IMR-90 (cell line): Measurements from ENCODE around the gene GPBAR1. TPM values are rescaled to one million over a fixed set of nuclear protein-coding genes. Genes with fewer than 3 reads are reported as not detected.
A peak's percentile ranks its signal among the peaks of the same experiment; 100 is the strongest.

ENCODE experiments used
- ATAC-seq: fragments of 200-7000 bp; cut with Tn5 transposase; 2 replicates; pipeline ENCODE4 v1.9.1; 2020; ENCODE audit warnings: low read depth, mild to moderate bottlenecking, moderate library complexity
- BruUV-seq: library from RNA; stranded (reverse); fragments of 400-500 nt; replicated peaks from 2 replicates; lab custom pipeline; 2021; lab: Mats Ljungman, UMichigan
- CTCF ChIA-PET: fragments of 300-600 bp; formaldehyde crosslinking; extraction: SDS; loops from one replicate; lab custom pipeline; 2021; ENCODE audit warnings: antibody characterized with exemption; lab: Yijun Ruan, JAX
- POLR2A ChIA-PET: fragments of 300-600 bp; sonication (Branson Sonifier 250); formaldehyde crosslinking; loops from one replicate; lab custom pipeline; 2022; ENCODE audit warnings: antibody characterized with exemption; ENCODE audit not compliant: unreplicated experiment; lab: Charles Lee
- DNase-seq: peaks from one replicate; pipeline ENCODE4 v3.0.0; 2013
- H2AFZ ChIP-seq: replicated peaks from 2 replicates; pipeline ENCODE3; 2013; ENCODE audit warnings: low read length, mild to moderate bottlenecking; ENCODE audit not compliant: poor library complexity
- H2AK5ac ChIP-seq: 2 replicates; pipeline ENCODE4 v1.6.1; 2013; ENCODE audit warnings: low read depth, low read length, inconsistent platforms
- H2AK9ac ChIP-seq: replicated peaks from 2 replicates; pipeline ENCODE3; 2013; ENCODE audit warnings: mild to moderate bottlenecking, low read depth, low read length, moderate library complexity; ENCODE audit not compliant: poor library complexity
- H2BK120ac ChIP-seq: 2 replicates; pipeline ENCODE4 v1.6.1; 2013; ENCODE audit warnings: low read depth, low read length, inconsistent platforms
- H2BK15ac ChIP-seq: 3 replicates; pipeline ENCODE4 v1.6.1; 2013; ENCODE audit warnings: low read depth, low read length, inconsistent platforms
- H2BK20ac ChIP-seq: 2 replicates; pipeline ENCODE4 v1.6.1; 2013; ENCODE audit warnings: low read depth, mild to moderate bottlenecking, inconsistent platforms, low read length, moderate library complexity
- H2BK5ac ChIP-seq: 2 replicates; pipeline ENCODE4 v1.6.1; 2013; ENCODE audit warnings: mild to moderate bottlenecking, low read depth, low read length, inconsistent platforms; ENCODE audit not compliant: poor library complexity, severe bottlenecking
- H3K14ac ChIP-seq: replicated peaks from 2 replicates; pipeline ENCODE4 v1.6.1; 2013; ENCODE audit warnings: low read depth, low read length, inconsistent platforms
- H3K18ac ChIP-seq: 2 replicates; pipeline ENCODE4 v1.6.1; 2013; ENCODE audit warnings: low read depth, low read length, control low read depth
- H3K23ac ChIP-seq: 2 replicates; pipeline ENCODE4 v1.6.1; 2013; ENCODE audit warnings: low read depth, low read length, inconsistent platforms
- H3K27ac ChIP-seq: 2 replicates; pipeline ENCODE4 v1.5.1; 2013; ENCODE audit warnings: mild to moderate bottlenecking, control low read depth, low read length; ENCODE audit not compliant: insufficient read depth
- H3K27me3 ChIP-seq: 2 replicates; pipeline ENCODE4 v1.6.1; 2013; ENCODE audit warnings: low read length; ENCODE audit not compliant: control insufficient read depth, insufficient read depth
- H3K36me3 ChIP-seq: 2 replicates; pipeline ENCODE4 v1.6.1; 2013; ENCODE audit warnings: low read length, mixed read lengths; ENCODE audit not compliant: control insufficient read depth, insufficient read depth
- H3K4ac ChIP-seq: 2 replicates; pipeline ENCODE4 v1.6.1; 2013; ENCODE audit warnings: low read depth, low read length, inconsistent platforms
- H3K4me1 ChIP-seq: 2 replicates; pipeline ENCODE4 v1.6.1; 2013; ENCODE audit warnings: low read length, mixed read lengths; ENCODE audit not compliant: control insufficient read depth, insufficient read depth
- H3K4me2 ChIP-seq: 2 replicates; pipeline ENCODE4 v1.6.1; 2013; ENCODE audit warnings: low read depth, mild to moderate bottlenecking, control low read depth, low read length, moderate library complexity
- H3K4me3 ChIP-seq: 2 replicates; pipeline ENCODE4 v1.5.1; 2013; ENCODE audit warnings: low read depth, mild to moderate bottlenecking, control low read depth, low read length, moderate library complexity; ENCODE audit not compliant: insufficient read depth
- H3K56ac ChIP-seq: 2 replicates; pipeline ENCODE4 v1.6.1; 2013; ENCODE audit warnings: low read length, inconsistent platforms; ENCODE audit not compliant: insufficient read depth; ENCODE audit errors: extremely low read depth
- H3K79me1 ChIP-seq, 2 experiments: 2 replicates each; pipeline ENCODE4 v1.6.1; 2013; ENCODE audit warnings: low read length in 2 of 2, inconsistent platforms in 1 of 2, low read depth in 1 of 2
- H3K9ac ChIP-seq: 2 replicates; pipeline ENCODE4 v1.6.1; 2013; ENCODE audit warnings: low read depth, low read length, control low read depth
- H3K9me1 ChIP-seq: 2 replicates; pipeline ENCODE4 v1.6.1; 2013; ENCODE audit warnings: low read length, inconsistent platforms; ENCODE audit not compliant: insufficient read depth
- H3K9me3 ChIP-seq: 2 replicates; pipeline ENCODE4 v1.6.1; 2013; ENCODE audit warnings: low read length; ENCODE audit not compliant: control insufficient read depth, insufficient read depth
- H4K20me1 ChIP-seq: 2 replicates; pipeline ENCODE4 v1.6.1; 2013; ENCODE audit warnings: low read length, inconsistent platforms; ENCODE audit not compliant: insufficient read depth
- H4K5ac ChIP-seq: 2 replicates; pipeline ENCODE4 v1.6.1; 2013; ENCODE audit warnings: mild to moderate bottlenecking, low read depth, low read length, control low read depth
- H4K8ac ChIP-seq, 2 experiments: 2 replicates each; pipeline ENCODE4 v1.6.1; 2013; ENCODE audit warnings: low read depth in 2 of 2, low read length in 2 of 2, control low read depth in 1 of 2, inconsistent platforms in 1 of 2
- H4K91ac ChIP-seq: 2 replicates; pipeline ENCODE4 v1.6.1; 2013; ENCODE audit warnings: low read depth, low read length, inconsistent platforms; ENCODE audit not compliant: insufficient read depth
- BHLHE40 ChIP-seq: fragments of 150-350 bp; IDR thresholded peaks from 2 replicates; pipeline ENCODE4 v1.6.1; 2016; ENCODE audit warnings: mild to moderate bottlenecking, low read depth, low read length
- CHD1 ChIP-seq: IDR thresholded peaks from 2 replicates; pipeline ENCODE4 v1.6.1; 2012; ENCODE audit warnings: low read depth, low read length, improper control_type of control experiment
- CTCF ChIP-seq: conservative IDR thresholded peaks from 2 replicates; pipeline ENCODE4 v1.5.1; 2012; ENCODE audit warnings: mild to moderate bottlenecking, low read depth, low read length, improper control_type of control experiment
- ELK1 ChIP-seq: fragments of 150-350 bp; IDR thresholded peaks from 2 replicates; pipeline ENCODE4 v1.6.1; 2016; ENCODE audit warnings: low read depth, mild to moderate bottlenecking, low read length, moderate library complexity, borderline replicate concordance
- FOS ChIP-seq: fragments of 150-350 bp; IDR thresholded peaks from 2 replicates; pipeline ENCODE4 v1.6.1; 2016; ENCODE audit warnings: low read depth, low read length
- MAZ ChIP-seq: IDR thresholded peaks from 2 replicates; pipeline ENCODE4 v1.6.1; 2012; ENCODE audit warnings: low read depth, mild to moderate bottlenecking, low read length, improper control_type of control experiment, moderate library complexity, borderline replicate concordance
- NFE2L2 ChIP-seq: fragments of 150-350 bp; IDR thresholded peaks from 2 replicates; pipeline ENCODE4 v1.6.1; 2016; ENCODE audit warnings: low read depth, mild to moderate bottlenecking, low read length
- RAD21 ChIP-seq: IDR thresholded peaks from 2 replicates; pipeline ENCODE4 v1.6.1; 2012; ENCODE audit warnings: low read length, improper control_type of control experiment
- RFX5 ChIP-seq: IDR thresholded peaks from 2 replicates; pipeline ENCODE4 v1.8.0; 2012; ENCODE audit warnings: low read depth, mild to moderate bottlenecking, low read length, moderate library complexity
- USF2 ChIP-seq: fragments of 150-350 bp; IDR thresholded peaks from 2 replicates; pipeline ENCODE4 v1.6.1; 2017; ENCODE audit warnings: mild to moderate bottlenecking, antibody characterized with exemption, low read length, low read depth
- WGBS, 2 experiments: methylation state at CpG; one replicate each; pipeline versions ENCODE4 v1.1.5 to v1.1.7; 2013; ENCODE audit warnings: missing lambda C conversion rate in 2 of 2; ENCODE audit not compliant: insufficient read length in 1 of 2; ENCODE audit errors: extremely low coverage in 2 of 2; 5-methylcytosine and 5-hydroxymethylcytosine counted together
- dilution Hi-C: fragments of 300-500 bp; cut with HindIII; formaldehyde crosslinking; loops from one replicate; pipeline ENCODE4 v1.14.3; 2018; ENCODE audit warnings: low sequenced_read_pairs; ENCODE audit not compliant: unreplicated experiment
- in situ Hi-C: fragments of 300-500 bp; cut with MboI; formaldehyde crosslinking; loops from 3 replicates; pipeline ENCODE4 v1.14.3; 2019; ENCODE audit warnings: low sequenced_read_pairs, inconsistent platforms, mixed read lengths
- intact Hi-C: fragments of 100-400 bp; cut with micrococcal nuclease; formaldehyde crosslinking; loops from 2 replicates; pipeline ENCODE4 v1.10.0; 2022
- polyA plus RNA-seq, 3 experiments: library from polyadenylated mRNA; depleted of rRNA; stranded (reverse); fragments of >200 nt; gene quantifications; 2 replicates each; pipeline ENCODE4 v1.2.3, GENCODE V29; 2012; ENCODE audit warnings: low replicate concordance in 1 of 3
- total RNA-seq: library from RNA; depleted of rRNA; stranded (reverse); fragments of >200 nt; gene quantifications from 2 replicates; pipeline ENCODE4 v1.2.3, GENCODE V29; 2012

GPBAR1 gene
- total and polyA plus RNA-seq, 2 of the 4 experiments (the other 2 are of a cell fraction), result under 0.01 to 0.21 TPM

- no peak for TF ChIP-seq CTCF
- no peak for TF ChIP-seq MAZ
- no peak for TF ChIP-seq BHLHE40
- TF ChIP-seq RFX5, result no peak
Observed at GRCh38 chr2:218214116-218214515, 46.7 kb upstream of the GPBAR1 start (continued).

GRCh38 chr2:218216336-218216673, 44.5 kb upstream of the GPBAR1 start:
- intact Hi-C loops, result no loop called here
- TSS peak; percentile 72 for BruUV-seq
- H3K14ac ChIP-seq, result peak overlapping the region; percentile 94
- TF ChIP-seq CTCF (no peak), USF2 (no peak), ELK1 (no peak), RAD21 (no peak), NFE2L2 (no peak), CHD1 (no peak), FOS (no peak)

More at GRCh38 chr2:218216336-218216673, 44.5 kb upstream of the GPBAR1 start:
- H2AK5ac ChIP-seq, result peak overlapping the region; percentile 88
- ChIA-PET CTCF (interaction anchor here (0.6 to 1.0 kb wide), 3 partner anchors 31 to 71 kb away, joined by 3 to 4 read pairs (median 3); no protein-coding TSS in a partner anchor), POLR2A (interaction anchor here (0.6 to 1.2 kb wide), 4 partner anchors 13 to 67 kb away, joined by 3 to 6 read pairs (median 4); no protein-coding TSS in a partner anchor)
- peak overlapping the region; percentile 98 for H2AFZ ChIP-seq
- H3K56ac ChIP-seq, result peak overlapping the region; percentile 90
- H3K79me1 ChIP-seq, result peaks cover 0 to 19% of the 10 kb centered on the region in 2 experiments; a peak in 2 of 4 replicates
- peak overlapping the region; percentile 57 for H3K27ac ChIP-seq
- H3K36me3 ChIP-seq, result no peaks in the 10 kb centered on the region
- H4K91ac ChIP-seq, result peak overlapping the region; percentile 82
- dilution Hi-C loops (no loop called here), in situ Hi-C loops (no loop called here)
- no peak overlapping the region for H2BK20ac ChIP-seq
- H3K4me2 ChIP-seq, result peak overlapping the region; percentile 58
- peak overlapping the region; percentile 97 for H3K4me3 ChIP-seq
- peak overlapping the region; percentile 13; the same call in 1 of the 3 replicates for H2BK15ac ChIP-seq
- no peak; the same call in 1 of the 2 replicates for ATAC-seq
- H4K8ac ChIP-seq, result peak overlapping the region; percentile 83 to 93
- WGBS, 2 experiments, result 86% methylated on average over 5 of the region's 9 CpGs; no CpG with 5 or more reads in 1 of the 2 experiments
- H3K18ac ChIP-seq, result peak overlapping the region; percentile 38
- peak overlapping the region; percentile 51 for H4K5ac ChIP-seq
- peaks cover 38% of the 10 kb centered on the region for H4K20me1 ChIP-seq
- H3K9ac ChIP-seq, result peak overlapping the region; percentile 65
- peak overlapping the region; percentile 98 for H2AK9ac ChIP-seq
- no peaks in the 10 kb centered on the region for H3K9me3 ChIP-seq
- peaks cover 12% of the 10 kb centered on the region for H3K4me1 ChIP-seq
- peak overlapping the region; percentile 84 for H3K23ac ChIP-seq
- H3K9me1 ChIP-seq, result peaks cover 6% of the 10 kb centered on the region
- peaks cover 4% of the 10 kb centered on the region for H3K27me3 ChIP-seq
- H3K4ac ChIP-seq, result peak overlapping the region; percentile 89
- peak overlapping the region; percentile 56; the same call in 1 of the 2 replicates for H2BK120ac ChIP-seq
- DNase-seq, result no peak
- H2BK5ac ChIP-seq, result peak overlapping the region; percentile 70
